Measurements from ENCODE around the gene PTPN23. TPM values are rescaled to one million over a fixed set of nuclear protein-coding genes. Genes with fewer than 3 reads are reported as not detected.

PTPN23 gene
- total and polyA plus RNA-seq, 2 of the 8 experiments (the other 6 are each of a cell fraction or from before 2014, with no cell fraction given) = 2.9 to 46.7 TPM

DNA sequence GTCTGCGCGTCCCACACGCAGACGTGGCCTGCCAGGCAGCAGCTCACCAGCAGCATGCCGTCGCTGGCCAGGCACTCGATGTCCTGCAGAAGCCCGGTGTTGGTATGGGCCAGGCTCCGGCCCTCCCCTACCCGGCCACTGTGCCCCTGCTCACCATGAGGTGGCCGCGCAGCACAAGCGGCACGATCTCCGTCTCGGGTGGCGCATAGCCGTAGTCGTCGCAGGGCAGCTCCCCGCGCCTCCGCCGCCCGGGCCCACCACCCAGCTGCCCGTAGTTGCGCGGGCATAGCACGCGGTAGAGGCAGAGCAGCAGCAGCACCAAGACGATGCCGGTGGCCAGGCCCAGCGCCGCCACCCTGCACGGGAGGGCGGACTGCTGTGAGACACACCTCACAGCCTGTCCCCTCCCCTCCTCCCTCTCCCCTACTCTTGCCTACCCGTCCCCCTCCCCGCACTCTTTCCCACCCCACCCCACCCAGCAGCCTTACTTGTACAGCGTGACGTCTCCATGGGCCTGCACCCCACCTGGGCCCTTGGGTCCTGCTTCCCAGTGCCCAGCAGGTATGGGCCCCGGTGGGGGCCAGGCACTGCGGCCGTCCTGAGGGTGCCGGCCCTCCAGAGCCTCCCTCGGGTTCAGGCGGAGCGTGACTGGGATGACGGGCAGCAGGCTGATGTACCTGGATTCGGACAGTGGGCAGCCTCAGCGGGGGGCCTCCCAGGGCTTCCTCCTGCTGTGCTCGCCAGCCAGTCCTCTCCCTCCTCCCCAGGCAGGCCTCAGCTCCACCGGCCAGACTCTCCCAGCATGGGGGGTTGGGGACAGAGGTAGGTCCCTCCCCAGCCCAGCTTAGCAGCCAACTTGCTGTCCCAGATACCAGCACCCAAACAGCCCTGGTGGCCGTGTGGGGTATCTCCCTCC is 37.6 kb downstream of the PTPN23 start (continued):
- TF ChIP-seq POLR2AphosphoS5 (IDR thresholded peaks at IDR 0.05; ENCODE audit: low read depth, low read length) (peak; percentile 64; the same call in 1 of the 2 replicates), SIX5 (IDR thresholded peaks at IDR 0.05; ENCODE audit: low read depth, low read length) (no peak), SAP30 (IDR thresholded peaks at IDR 0.05; ENCODE audit: insufficient read depth, insufficient replicate concordance, low read length) (no peak), BACH1 (IDR thresholded peaks at IDR 0.05; ENCODE audit: low read length) (no peak), CREB1 (IDR thresholded peaks at IDR 0.05) (no peak), KDM4A (IDR thresholded peaks at IDR 0.05; ENCODE audit: low read depth, low read length, severe bottlenecking) (no peak)
- TF ChIP-seq, protein P1, sequence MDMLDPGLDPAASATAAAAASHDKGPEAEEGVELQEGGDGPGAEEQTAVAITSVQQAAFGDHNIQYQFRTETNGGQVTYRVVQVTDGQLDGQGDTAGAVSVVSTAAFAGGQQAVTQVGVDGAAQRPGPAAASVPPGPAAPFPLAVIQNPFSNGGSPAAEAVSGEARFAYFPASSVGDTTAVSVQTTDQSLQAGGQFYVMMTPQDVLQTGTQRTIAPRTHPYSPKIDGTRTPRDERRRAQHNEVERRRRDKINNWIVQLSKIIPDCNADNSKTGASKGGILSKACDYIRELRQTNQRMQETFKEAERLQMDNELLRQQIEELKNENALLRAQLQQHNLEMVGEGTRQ (IDR thresholded peaks at IDR 0.05; ENCODE audit: low read length) = no peak
